Activated naive CD4-positive, alpha-beta T cell treated with anti-CD3 and anti-CD28 coated beads for 36 hours (primary cell): Measurements from ENCODE around the gene ZBTB17. TPM values are rescaled to one million over a fixed set of nuclear protein-coding genes. Genes with fewer than 3 reads are reported as not detected.

Experiments
- CTCF ChIA-PET: fragments of 350-600 bp; sonication (Branson Sonifier 250); formaldehyde crosslinking; loops from one replicate; lab custom pipeline; 2021; ENCODE audit warnings: antibody characterized with exemption; lab: Charles Lee
- DNase-seq: peaks from one replicate; pipeline ENCODE4 v3.0.0-alpha.2; 2020
- H3K27ac Mint-ChIP-seq: one replicate; pipeline ENCODE4 v1.8.0; 2021; ENCODE audit warnings: mild to moderate bottlenecking, mixed read lengths
- H3K27me3 Mint-ChIP-seq: one replicate; pipeline ENCODE4 v1.8.0; 2021; ENCODE audit warnings: low read depth, mixed read lengths
- H3K36me3 Mint-ChIP-seq: one replicate; pipeline ENCODE4 v1.8.0; 2021; ENCODE audit warnings: low read depth, mixed read lengths
- H3K4me1 Mint-ChIP-seq: one replicate; pipeline ENCODE4 v1.8.0; 2021; ENCODE audit warnings: low read depth, mixed read lengths
- H3K4me3 Mint-ChIP-seq: one replicate; pipeline ENCODE4 v1.8.0; 2021; ENCODE audit warnings: mild to moderate bottlenecking, moderate library complexity, mixed read lengths
- H3K9me3 Mint-ChIP-seq: one replicate; pipeline ENCODE4 v1.8.0; 2021; ENCODE audit warnings: mixed read lengths
- intact Hi-C: fragments of 100-400 bp; cut with micrococcal nuclease; formaldehyde crosslinking; loops from one replicate; pipeline ENCODE4 v1.15.1; 2023
- total RNA-seq, 2 experiments: library from RNA; stranded (reverse); gene quantifications; one replicate each; pipeline ENCODE4 v1.2.3, GENCODE V29; 2021

The ZBTB17 gene
- total RNA-seq, 2 experiments from 2014 or later: 34.8 to 37.5 TPM

DNA sequence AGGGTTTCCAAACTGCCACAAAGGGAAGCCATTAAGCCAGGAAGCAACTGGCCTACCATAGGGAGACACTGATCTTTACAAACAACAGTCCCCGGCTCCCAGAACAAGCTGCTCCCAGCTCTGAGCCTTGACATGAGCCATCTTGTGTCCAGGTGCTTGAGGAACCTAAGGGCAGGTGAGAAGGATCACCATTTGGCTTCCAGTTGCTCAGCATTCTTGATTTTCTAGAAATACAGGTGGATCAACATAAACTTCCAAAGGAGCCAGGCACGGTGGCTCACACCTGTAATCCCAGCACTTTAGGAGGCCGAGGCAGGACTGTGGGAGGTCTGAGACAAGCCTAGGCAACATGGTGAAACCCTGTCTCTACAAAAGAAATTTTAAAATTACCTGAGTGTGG lies 21.6 kb downstream of the ZBTB17 start:
- H3K27me3 Mint-ChIP-seq: no peaks in the 10 kb centered on the region
- H3K4me1 Mint-ChIP-seq: peaks cover 95% of the 10 kb centered on the region
- CTCF ChIA-PET: no interaction called here
- no peaks in the 10 kb centered on the region for H3K9me3 Mint-ChIP-seq
- H3K36me3 Mint-ChIP-seq: peaks cover 8% of the 10 kb centered on the region
- intact Hi-C loops: no loop called here
- no peak overlapping the region for H3K4me3 Mint-ChIP-seq
- peak overlapping the region; percentile 8 for H3K27ac Mint-ChIP-seq
- DNase-seq: no peak

DNA sequence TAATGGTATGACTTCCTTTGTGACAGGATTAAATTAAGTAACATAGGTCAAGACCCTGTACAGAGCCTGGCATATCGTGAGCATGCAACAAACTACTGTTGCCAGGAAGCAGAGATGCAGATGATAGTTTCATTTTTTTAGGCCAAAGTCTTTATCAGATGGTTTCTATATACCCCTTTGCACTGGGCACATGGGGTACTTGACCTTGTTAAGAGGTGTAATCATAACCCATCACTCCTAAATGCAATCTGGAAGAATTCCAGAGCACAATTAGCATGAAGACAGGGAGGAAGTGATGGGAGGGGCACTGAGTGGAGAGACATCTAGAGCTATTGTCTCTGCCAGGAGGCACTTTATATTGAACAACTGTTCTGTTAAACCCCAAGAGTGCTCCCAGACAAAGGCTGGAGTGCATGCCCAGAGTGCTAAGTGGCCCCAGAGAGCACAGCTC lies 22.1 kb downstream of the ZBTB17 start:
- intact Hi-C loops: no loop called here

DNA sequence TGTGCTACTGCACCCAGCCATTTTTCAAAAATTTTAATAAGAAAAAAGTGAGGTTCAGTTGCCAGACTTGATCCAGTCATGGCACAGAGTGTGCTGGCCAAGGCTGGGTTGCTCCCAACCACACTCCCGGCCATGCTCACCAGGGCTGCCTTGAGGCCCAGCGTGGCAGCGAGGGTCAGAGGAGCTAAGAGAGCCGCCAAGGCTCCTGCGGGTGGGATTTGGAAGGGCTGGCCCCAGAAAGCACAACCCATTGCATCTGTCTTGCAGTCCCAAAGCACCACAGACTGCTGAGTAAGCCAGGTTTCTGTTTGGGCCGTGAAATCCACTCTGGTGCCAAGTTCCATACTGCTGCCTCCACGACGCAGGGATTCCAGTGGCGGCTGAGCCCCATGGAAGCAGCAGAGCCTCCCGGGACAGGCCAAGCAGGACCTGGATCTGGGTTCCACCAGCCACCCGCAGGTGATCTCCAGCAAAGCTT lies 22.6 kb downstream of the ZBTB17 start:
- Mint-ChIP-seq H3K4me1 (peaks cover 95% of the 10 kb centered on the region), H3K27ac (peak overlapping the region; percentile 61), H3K27me3 (no peaks in the 10 kb centered on the region), H3K36me3 (peaks cover 11% of the 10 kb centered on the region), H3K4me3 (no peak overlapping the region), H3K9me3 (no peaks in the 10 kb centered on the region)
- no peak for DNase-seq
- intact Hi-C loops: no loop called here
- CTCF ChIA-PET: no interaction called here

More for the DNA sequence above, 22.1 kb downstream of the ZBTB17 start:
- CTCF ChIA-PET: no interaction called here
- H3K4me3 Mint-ChIP-seq: no peak overlapping the region
- H3K27ac Mint-ChIP-seq: peak overlapping the region; percentile 61
- no peaks in the 10 kb centered on the region for H3K27me3 Mint-ChIP-seq
- H3K9me3 Mint-ChIP-seq: no peaks in the 10 kb centered on the region
- peaks cover 11% of the 10 kb centered on the region for H3K36me3 Mint-ChIP-seq
- DNase-seq: no peak
- H3K4me1 Mint-ChIP-seq: peaks cover 95% of the 10 kb centered on the region

DNA sequence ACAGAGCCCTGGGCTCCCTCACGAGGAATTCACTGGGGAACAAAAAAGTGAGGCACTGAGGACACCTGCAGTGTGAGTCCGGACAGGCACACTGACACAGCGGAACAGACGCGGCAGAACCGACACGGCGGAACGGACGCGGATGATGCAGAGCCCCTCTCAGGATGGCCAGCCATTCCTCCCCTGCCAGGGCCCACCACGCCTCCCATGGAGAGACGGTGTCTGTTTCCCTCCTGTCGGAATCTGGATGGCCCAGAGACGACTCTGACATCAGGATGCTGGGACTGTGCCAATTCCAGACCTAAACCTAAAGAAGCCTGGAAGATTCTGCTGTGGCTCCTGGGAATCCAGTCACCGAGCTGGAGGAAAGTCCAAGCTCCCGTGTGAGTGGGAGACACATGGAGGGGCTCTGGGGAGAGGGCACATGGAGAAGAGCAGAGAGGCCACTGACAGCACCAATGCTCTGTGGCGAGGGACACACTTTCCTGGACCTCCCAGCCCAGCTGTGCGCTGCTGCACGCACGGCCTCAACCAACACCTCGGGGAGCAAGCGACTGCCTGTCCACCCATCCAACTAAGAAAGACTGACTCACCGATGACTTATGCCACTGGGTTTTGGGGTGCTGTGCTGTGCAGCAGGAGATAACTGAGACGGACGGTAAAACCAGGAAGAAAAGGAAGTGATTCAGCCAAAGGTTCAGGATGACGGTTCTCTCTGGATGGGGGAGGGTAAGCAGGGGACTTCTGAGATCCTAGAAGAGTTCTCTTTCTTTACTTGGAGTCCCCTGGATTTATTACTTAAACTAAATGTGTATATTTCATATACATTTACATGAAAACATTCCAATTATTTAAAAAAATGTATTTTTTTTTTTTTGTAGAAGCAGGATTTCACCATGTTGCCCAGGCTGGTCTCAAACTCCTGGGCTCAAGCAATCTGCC lies 23.3 kb downstream of the ZBTB17 start:
- Mint-ChIP-seq H3K9me3 (no peaks in the 10 kb centered on the region), H3K36me3 (peaks cover 11% of the 10 kb centered on the region), H3K27me3 (no peaks in the 10 kb centered on the region), H3K4me3 (no peak overlapping the region), H3K4me1 (peaks cover 95% of the 10 kb centered on the region), H3K27ac (peak overlapping the region; percentile 95)
- CTCF ChIA-PET: interaction anchor here (1.2 to 1.8 kb wide), 4 partner anchors 13 to 137 kb away, joined by 3 to 6 read pairs (median 6); no protein-coding TSS in a partner anchor
- DNase-seq: peak; percentile 59
- intact Hi-C loops: no loop called here

DNA sequence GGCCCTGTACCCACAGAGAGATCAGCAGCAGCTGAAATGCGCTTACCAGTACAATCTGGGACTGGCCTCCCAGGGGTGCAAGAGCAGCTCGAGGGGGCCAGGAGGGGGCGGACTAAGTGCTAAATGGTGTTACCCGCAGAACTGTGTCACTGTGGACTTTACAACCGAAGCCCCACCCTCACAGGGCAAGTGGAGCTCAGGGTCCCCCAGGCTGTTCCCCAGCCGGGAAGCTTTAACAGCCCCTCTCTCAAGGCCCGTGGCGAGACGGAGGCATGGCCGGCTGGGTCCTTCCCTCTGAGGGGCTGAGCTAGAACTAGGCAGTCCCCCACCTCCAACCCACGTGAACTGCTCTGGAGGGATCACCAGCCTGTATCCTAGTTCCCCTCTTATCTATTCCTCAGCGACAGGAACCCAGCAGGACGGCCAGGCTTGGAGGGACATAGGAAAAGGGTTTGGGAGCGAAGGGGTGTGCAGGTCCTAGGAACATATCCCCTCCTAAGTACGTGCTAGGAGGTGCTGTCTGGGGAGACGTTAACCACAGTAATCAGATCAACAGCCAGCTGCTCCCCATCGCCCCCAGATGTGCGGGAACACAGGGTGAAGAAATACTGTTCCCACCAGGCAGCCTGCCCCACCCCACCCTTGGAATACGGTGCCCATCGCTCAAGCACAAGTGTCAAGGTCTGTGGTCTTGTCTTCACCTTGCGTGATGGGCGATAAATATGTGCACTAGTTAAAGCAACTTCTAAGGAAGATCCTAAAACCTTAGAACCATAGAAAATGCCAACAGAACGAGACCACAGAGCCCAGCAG lies 24.4 kb downstream of the ZBTB17 start:
- Mint-ChIP-seq H3K36me3 (peaks cover 12% of the 10 kb centered on the region), H3K4me3 (peak overlapping the region; percentile 48), H3K9me3 (no peaks in the 10 kb centered on the region), H3K4me1 (peaks cover 88% of the 10 kb centered on the region), H3K27me3 (no peaks in the 10 kb centered on the region), H3K27ac (peak overlapping the region; percentile 95)
- CTCF ChIA-PET: interaction anchor here (0.8 to 1.8 kb wide), 7 partner anchors 14 to 138 kb away, joined by 3 to 6 read pairs (median 3); partner anchors contain the start of gene ZBTB17
- peak; percentile 49 for DNase-seq
- intact Hi-C loops: loop anchor here (1.0 to 2.0 kb wide), 2 partner anchors 15 to 33 kb away; no protein-coding TSS in a partner anchor

DNA sequence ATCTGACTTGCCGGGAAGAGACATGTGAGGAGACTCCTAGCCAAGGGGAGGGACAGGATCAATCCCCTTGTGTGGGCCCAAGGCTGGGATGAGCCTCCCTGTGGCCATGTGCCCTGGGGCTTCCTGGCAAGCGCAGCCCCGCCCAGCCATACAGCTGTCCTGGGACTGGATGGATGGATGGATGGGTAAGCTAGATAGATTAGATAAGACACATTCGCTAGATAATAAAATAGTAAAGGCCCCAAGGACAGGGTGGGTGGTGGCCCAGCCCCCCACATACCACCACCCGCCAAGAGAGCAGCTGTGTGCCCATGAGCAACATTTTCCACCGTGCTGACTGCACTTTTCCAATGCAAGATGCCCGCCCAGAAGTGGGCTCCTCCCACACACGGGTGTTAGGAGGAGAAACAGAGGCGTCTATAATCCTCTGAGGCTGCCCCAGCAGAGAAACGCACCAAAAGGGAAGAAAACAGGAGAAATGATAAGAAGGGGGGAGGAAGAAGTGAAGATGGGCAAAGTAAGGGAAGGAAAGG lies 25.1 kb downstream of the ZBTB17 start:
- Mint-ChIP-seq H3K4me3 (peak overlapping the region; percentile 48), H3K36me3 (peaks cover 12% of the 10 kb centered on the region), H3K4me1 (peaks cover 81% of the 10 kb centered on the region), H3K27ac (peak overlapping the region; percentile 95), H3K27me3 (no peaks in the 10 kb centered on the region), H3K9me3 (no peaks in the 10 kb centered on the region)
- peak; percentile 90 for DNase-seq
- CTCF ChIA-PET: interaction anchor here (0.8 to 1.8 kb wide), 7 partner anchors 8 to 138 kb away, joined by 3 to 6 read pairs (median 4); partner anchors contain the start of gene ZBTB17
- intact Hi-C loops: loop anchor here (1.0 to 2.0 kb wide), 2 partner anchors 15 to 32 kb away; no protein-coding TSS in a partner anchor

DNA sequence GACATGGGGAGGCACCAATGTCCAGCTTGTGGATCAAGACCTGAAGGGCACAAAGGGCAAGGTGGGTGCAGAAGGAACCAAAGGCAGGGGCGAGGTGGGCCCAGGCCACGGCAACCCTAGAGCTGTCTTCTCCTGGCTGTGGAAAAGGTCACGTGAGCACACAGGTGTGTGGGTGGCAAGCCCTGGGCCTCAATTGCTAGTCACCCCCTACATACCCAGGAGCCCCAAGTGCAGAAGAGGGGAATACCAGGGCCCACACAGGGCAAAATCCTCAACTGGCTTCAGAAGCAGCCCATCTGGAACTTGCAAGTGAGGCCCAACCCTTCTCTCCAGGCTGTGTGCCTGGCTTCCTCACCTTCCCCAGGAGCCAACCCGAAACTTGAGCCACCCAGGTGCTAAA lies 25.6 kb downstream of the ZBTB17 start:
- CTCF ChIA-PET: interaction anchor here (0.9 to 1.6 kb wide), 3 partner anchors 9 to 57 kb away, joined by 3 to 5 read pairs (median 4); no protein-coding TSS in a partner anchor

DNA sequence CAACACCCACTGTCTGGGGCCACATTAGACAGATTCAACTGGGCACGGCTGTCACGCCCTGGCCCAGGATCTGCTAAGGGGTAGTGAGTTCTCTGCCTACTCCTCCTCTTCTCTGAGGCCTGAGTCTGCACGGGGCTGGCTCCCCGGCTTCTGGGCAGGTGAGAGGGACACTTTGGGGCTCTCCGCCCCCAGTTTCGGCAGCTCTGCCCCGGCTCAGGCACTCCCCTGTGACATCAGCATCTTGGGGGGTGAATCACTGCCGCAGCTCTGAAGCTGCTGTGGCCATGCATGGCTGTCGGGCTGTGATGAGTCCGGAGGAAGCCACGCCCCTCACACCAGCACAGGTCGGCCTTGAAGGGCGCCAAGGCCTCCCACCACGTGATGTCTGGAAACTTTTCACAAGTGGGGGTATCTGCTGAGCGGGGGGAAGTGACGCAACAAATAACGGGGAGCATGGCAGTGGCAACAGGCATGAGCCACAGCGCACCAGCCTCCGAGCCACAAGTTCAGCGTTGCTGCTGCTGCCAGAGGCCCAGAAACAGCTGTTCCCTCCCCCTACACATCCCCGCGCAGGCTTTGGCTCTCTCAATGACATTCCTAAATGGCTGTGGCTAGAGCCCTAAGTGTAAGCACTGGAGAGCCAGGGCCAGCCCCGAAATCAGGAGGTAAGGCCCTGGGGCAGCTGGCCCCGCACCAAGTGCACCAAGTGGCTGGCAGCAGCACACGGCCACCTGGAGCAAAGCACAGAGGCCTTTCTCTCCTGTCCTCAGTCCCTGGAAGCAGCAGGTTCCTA lies 26.3 kb downstream of the ZBTB17 start:
- intact Hi-C loops: loop anchor here (2.0 kb wide), 1 partner anchor 31 kb away; no protein-coding TSS in a partner anchor
- Mint-ChIP-seq H3K4me1 (peaks cover 72% of the 10 kb centered on the region), H3K27me3 (no peaks in the 10 kb centered on the region), H3K4me3 (peak overlapping the region; percentile 16), H3K9me3 (no peaks in the 10 kb centered on the region), H3K36me3 (peaks cover 14% of the 10 kb centered on the region), H3K27ac (peak overlapping the region; percentile 95)
- DNase-seq: peak; percentile 80
- CTCF ChIA-PET: interaction anchor here (0.9 to 1.6 kb wide), 4 partner anchors 8 to 58 kb away, joined by 3 to 5 read pairs (median 4); no protein-coding TSS in a partner anchor

More for the DNA sequence above, 25.6 kb downstream of the ZBTB17 start:
- H3K36me3 Mint-ChIP-seq: peaks cover 12% of the 10 kb centered on the region
- peak overlapping the region; percentile 95 for H3K27ac Mint-ChIP-seq
- peak; percentile 54 for DNase-seq
- intact Hi-C loops: loop anchor here (2.0 kb wide), 1 partner anchor 32 kb away; no protein-coding TSS in a partner anchor
- H3K9me3 Mint-ChIP-seq: no peaks in the 10 kb centered on the region
- peaks cover 76% of the 10 kb centered on the region for H3K4me1 Mint-ChIP-seq
- H3K27me3 Mint-ChIP-seq: no peaks in the 10 kb centered on the region
- H3K4me3 Mint-ChIP-seq: no peak overlapping the region

DNA sequence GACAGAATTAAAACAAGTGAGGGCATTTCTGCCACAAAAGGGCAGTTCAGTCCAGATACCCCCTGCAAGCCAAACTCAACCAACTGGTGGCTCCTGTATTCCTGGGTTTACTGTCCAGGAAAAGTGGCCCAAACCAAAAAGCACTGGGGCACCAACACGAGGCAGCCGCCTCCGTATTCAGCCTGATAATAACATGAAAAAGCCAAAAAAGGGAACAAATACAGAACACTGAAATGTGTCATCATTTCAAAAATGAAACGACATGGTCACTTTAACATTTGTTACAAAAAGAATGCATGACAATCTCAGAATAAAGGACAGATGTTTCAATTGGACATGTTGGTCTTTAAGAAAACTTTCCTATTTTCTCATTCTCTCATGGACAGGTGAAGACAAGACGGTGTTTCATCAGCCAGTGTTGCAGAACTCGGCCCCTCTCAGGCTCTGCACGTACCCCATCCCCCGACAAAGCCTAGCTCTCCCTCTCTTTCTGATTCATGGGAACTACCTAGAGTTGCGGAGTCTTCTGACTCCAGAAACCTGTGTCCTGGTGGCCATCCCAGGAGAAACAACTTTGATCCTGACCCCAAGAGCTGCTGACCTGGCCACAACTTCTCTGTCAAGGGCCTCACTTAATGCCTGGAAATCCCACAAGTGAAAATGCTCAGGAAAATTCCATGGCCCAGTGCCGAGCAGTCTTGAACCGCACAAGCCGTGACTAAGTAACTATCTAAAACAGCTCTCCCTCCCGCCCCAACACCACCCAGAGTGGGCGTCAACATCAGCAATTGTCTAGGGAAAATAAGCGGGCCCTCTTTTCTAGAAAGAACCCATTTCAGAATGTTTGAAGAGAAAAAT lies 27.1 kb downstream of the ZBTB17 start:
- Mint-ChIP-seq H3K4me1 (peaks cover 64% of the 10 kb centered on the region), H3K27me3 (no peaks in the 10 kb centered on the region), H3K4me3 (peak overlapping the region; percentile 16), H3K36me3 (peaks cover 12% of the 10 kb centered on the region), H3K27ac (peak overlapping the region; percentile 95), H3K9me3 (no peaks in the 10 kb centered on the region)
- intact Hi-C loops: no loop called here
- peak; percentile 36 for DNase-seq
- CTCF ChIA-PET: interaction anchor here (0.9 to 1.6 kb wide), 2 partner anchors 9 to 59 kb away, joined by 3 read pairs; no protein-coding TSS in a partner anchor

DNA sequence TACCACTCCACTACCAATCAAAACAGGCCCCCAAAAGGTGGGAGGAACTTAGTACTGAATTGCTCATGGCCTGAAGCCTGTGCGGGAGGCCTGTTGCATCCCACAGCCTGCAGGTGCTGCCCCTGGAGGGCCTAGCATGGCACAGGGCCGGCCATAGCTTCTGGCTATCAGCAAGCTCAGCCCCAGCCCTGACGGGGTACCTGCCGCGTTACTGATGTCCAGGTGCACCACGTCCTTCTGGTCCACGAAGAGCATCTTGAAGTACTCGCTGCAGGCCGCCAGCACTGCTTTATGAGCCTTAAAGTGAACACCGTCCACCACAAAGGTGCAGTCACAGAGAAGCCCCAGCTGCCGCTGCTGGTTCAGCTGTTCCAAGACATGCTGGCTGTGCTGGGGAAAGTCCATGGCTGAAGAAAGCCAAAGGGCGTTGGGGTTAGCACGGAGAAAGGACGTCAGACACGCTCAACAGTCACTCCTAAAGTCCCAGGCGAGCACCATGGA lies 27.8 kb downstream of the ZBTB17 start:
- Mint-ChIP-seq H3K27ac (peak overlapping the region; percentile 95), H3K36me3 (peaks cover 10% of the 10 kb centered on the region), H3K9me3 (no peaks in the 10 kb centered on the region), H3K4me3 (no peak overlapping the region), H3K4me1 (peaks cover 57% of the 10 kb centered on the region), H3K27me3 (no peaks in the 10 kb centered on the region)
- DNase-seq: no peak
- intact Hi-C loops: no loop called here
- CTCF ChIA-PET: no interaction called here
